ENCODE measurements around the gene NAP1L4.
A peak's percentile ranks its signal among the peaks of the same experiment; 100 is the strongest.

NAP1L4 gene

GRCh38 chr11:3011891-3012885 lies 20.1 kb upstream of the NAP1L4 start:
- no peak for DNase-seq (ENCODE audit: low read depth)
- H3K4me3 ChIP-seq (ENCODE audit: control insufficient read depth, low read depth, low read length), result no peak overlapping the region
- TF ChIP-seq CTCF (conservative IDR thresholded peaks at IDR 0.05; ENCODE audit: control insufficient read depth, insufficient read depth, low read depth, low read length), result no peak

GRCh38 chr11:3010521-3011275 lies 18.6 kb upstream of the NAP1L4 start:
- H3K4me3 ChIP-seq (ENCODE audit: control insufficient read depth, low read depth, low read length), result no peak overlapping the region
- no peak for TF ChIP-seq CTCF (conservative IDR thresholded peaks at IDR 0.05; ENCODE audit: control insufficient read depth, insufficient read depth, low read depth, low read length)
- peak; percentile 27 for DNase-seq (ENCODE audit: low read depth)

GRCh38 chr11:3010004-3010403 lies 17.9 kb upstream of the NAP1L4 start:
- DNase-seq (ENCODE audit: low read depth), result no peak
- H3K4me3 ChIP-seq (ENCODE audit: control insufficient read depth, low read depth, low read length), result no peak overlapping the region
- no peak for TF ChIP-seq CTCF (conservative IDR thresholded peaks at IDR 0.05; ENCODE audit: control insufficient read depth, insufficient read depth, low read depth, low read length)

GRCh38 chr11:3009481-3009880 lies 17.4 kb upstream of the NAP1L4 start:
- H3K4me3 ChIP-seq (ENCODE audit: control insufficient read depth, low read depth, low read length), result no peak overlapping the region
- no peak for DNase-seq (ENCODE audit: low read depth)
- no peak for TF ChIP-seq CTCF (conservative IDR thresholded peaks at IDR 0.05; ENCODE audit: control insufficient read depth, insufficient read depth, low read depth, low read length)

- no peak overlapping the region for H3K4me3 ChIP-seq (ENCODE audit: control insufficient read depth, low read depth, low read length)
- no peak for TF ChIP-seq CTCF (conservative IDR thresholded peaks at IDR 0.05; ENCODE audit: control insufficient read depth, insufficient read depth, low read depth, low read length)
- DNase-seq (ENCODE audit: low read depth), result no peak
Observed at GRCh38 chr11:3008746-3009336, 16.7 kb upstream of the NAP1L4 start.

- no peak for DNase-seq (ENCODE audit: low read depth)
- no peak overlapping the region for H3K4me3 ChIP-seq (ENCODE audit: control insufficient read depth, low read depth, low read length)
- TF ChIP-seq CTCF (conservative IDR thresholded peaks at IDR 0.05; ENCODE audit: control insufficient read depth, insufficient read depth, low read depth, low read length), result no peak
Observed at GRCh38 chr11:3007404-3008010, 15.4 kb upstream of the NAP1L4 start.

All from fibroblast of mammary gland (primary cell).